Epidermal melanocyte (primary cell): ENCODE results near the gene NQO2.
A peak's percentile ranks its signal among the peaks of the same experiment; 100 is the strongest.
"Not testable (repeated sequence)": the region's sequence is repeated elsewhere in the genome, so short reads cannot be mapped to it uniquely, and the experiment has no call there.

ENCODE experiments used
- DNase-seq: peaks from one replicate; pipeline ENCODE4 v3.0.0; 2011; ENCODE audit warnings: low spot score; ENCODE audit not compliant: insufficient read length

Gene NQO2

GRCh38 chr6:2970034-2970685 is 29.5 kb upstream of the NQO2 start:
- no peak for DNase-seq

- no peak for DNase-seq
Observed at GRCh38 chr6:2970753-2971419, 28.8 kb upstream of the NQO2 start.

- peak; percentile 61 for DNase-seq
Observed at GRCh38 chr6:2971420-2972218, 28.1 kb upstream of the NQO2 start, which contains the start of gene SERPINB6. SERPINB6 (minus strand) TSS chr6:2971567; CDS start chr6:2959332, 12,235 bp downstream.

GRCh38 chr6:2972219-2972487 is 27.5 kb upstream of the NQO2 start:
- DNase-seq: not testable (repeated sequence)

- DNase-seq: not testable (repeated sequence)
Observed at GRCh38 chr6:2972685-2973084, 27.0 kb upstream of the NQO2 start.

- not testable (repeated sequence) for DNase-seq
Observed at GRCh38 chr6:2973180-2973579, 26.5 kb upstream of the NQO2 start.

- DNase-seq: no peak
Observed at GRCh38 chr6:2973676-2974075, 26.0 kb upstream of the NQO2 start.

GRCh38 chr6:2976060-2976459 is 23.6 kb upstream of the NQO2 start:
- no peak for DNase-seq

- DNase-seq: no peak
Observed at GRCh38 chr6:2976571-2977085, 23.1 kb upstream of the NQO2 start.

GRCh38 chr6:2977290-2977689 is 22.4 kb upstream of the NQO2 start:
- no peak for DNase-seq

- DNase-seq: no peak
Observed at GRCh38 chr6:2977799-2978590, 21.7 kb upstream of the NQO2 start.

GRCh38 chr6:2978923-2979322 is 20.8 kb upstream of the NQO2 start:
- DNase-seq: no peak

GRCh38 chr6:2979819-2980464 is 19.8 kb upstream of the NQO2 start:
- DNase-seq: no peak

- no peak for DNase-seq
Observed at GRCh38 chr6:2980465-2980855, 19.2 kb upstream of the NQO2 start.

- DNase-seq: no peak
Observed at GRCh38 chr6:2982426-2983117, 17.1 kb upstream of the NQO2 start.

GRCh38 chr6:2984738-2985406 is 14.8 kb upstream of the NQO2 start:
- DNase-seq: no peak

- DNase-seq: no peak
Observed at GRCh38 chr6:2986722-2987221, 12.9 kb upstream of the NQO2 start.

- DNase-seq: no peak
Observed at GRCh38 chr6:2988094-2988425, 11.6 kb upstream of the NQO2 start.

- peak; percentile 38 for DNase-seq
Observed at GRCh38 chr6:2988426-2989331, 11.0 kb upstream of the NQO2 start.
